Lower lobe of right lung (tissue), 2 donors: ENCODE results near the gene MCEE. TPM values are rescaled to one million over a fixed set of nuclear protein-coding genes. Genes with fewer than 3 reads are reported as not detected.

ENCODE experiments used
- ATAC-seq, 2 donors: fragments of 200-7000 bp; cut with Tn5 transposase; one replicate each; pipeline ENCODE4 v1.9.1; 2020 to 2022; ENCODE audit warnings: mild to moderate bottlenecking in 2 of 2, moderate library complexity in 2 of 2
- DNase-seq: peaks from one replicate; pipeline ENCODE4 v3.0.0-alpha.2; 2020
- H3K27ac ChIP-seq: fragments of 200-600 bp; one replicate; pipeline ENCODE4 v1.8.0; 2022
- H3K27me3 ChIP-seq: fragments of 200-600 bp; one replicate; pipeline ENCODE4 v1.8.0; 2022; ENCODE audit warnings: low read depth
- H3K36me3 ChIP-seq: fragments of 200-600 bp; one replicate; pipeline ENCODE4 v1.8.0; 2022; ENCODE audit warnings: mild to moderate bottlenecking
- H3K4me1 ChIP-seq: fragments of 200-600 bp; one replicate; pipeline ENCODE4 v1.8.0; 2022
- H3K4me3 ChIP-seq: fragments of 200-600 bp; one replicate; pipeline ENCODE4 v1.8.0; 2022; ENCODE audit warnings: mild to moderate bottlenecking
- H3K9me3 ChIP-seq: fragments of 200-600 bp; one replicate; pipeline ENCODE4 v1.8.0; 2022
- intact Hi-C: fragments of 100-400 bp; cut with DNase I; formaldehyde crosslinking; loops from one replicate; pipeline ENCODE4 v1.11.0; 2022
- total RNA-seq: library from RNA; stranded (reverse); fragmentation: NEBNext Ultra II Directional; extraction: Animal tissue kit (Norgen Biotek cat#: 25700); gene quantifications from one replicate; pipeline ENCODE4 v1.2.1, GENCODE V29; 2021
- TF ChIP-seq, protein P1 (sequence below): fragments of 200-600 bp; IDR thresholded peaks from one replicate; pipeline ENCODE4 v1.8.0; 2022; ENCODE audit warnings: antibody characterized with exemption, mild to moderate bottlenecking
- donor health status: DM: no; HTN: yes; CAD: no; lungs with severe emphysema.

MCEE gene
- total RNA-seq, 1 donor from 2014 or later: 22.2 TPM

DNA sequence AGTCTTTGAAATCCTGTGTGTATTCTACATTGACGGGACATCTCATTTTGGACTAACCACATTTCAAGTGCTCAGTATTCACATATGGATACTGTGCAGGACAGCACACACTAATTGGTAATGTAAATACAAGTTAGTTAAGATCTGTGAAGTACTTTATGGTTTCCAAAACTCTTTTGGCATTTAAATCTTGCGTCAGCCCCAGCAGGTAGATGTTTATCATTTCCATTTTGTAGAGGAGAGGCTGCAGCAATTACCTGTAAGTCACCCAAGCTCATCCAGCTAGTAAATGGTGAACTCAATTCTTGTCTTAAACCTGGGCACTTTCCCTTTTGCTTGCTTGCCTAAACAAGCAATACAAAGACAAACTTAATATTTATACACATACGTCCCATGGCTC is 63.2 kb downstream of the MCEE start:
- ATAC-seq (no peak), DNase-seq (no peak)
- Histone ChIP-seq H3K27ac (no peak overlapping the region), H3K4me3 (no peak overlapping the region), H3K9me3 (no peaks in the 10 kb centered on the region), H3K36me3 (peaks cover 3% of the 10 kb centered on the region), H3K4me1 (peaks cover 42% of the 10 kb centered on the region), H3K27me3 (no peaks in the 10 kb centered on the region)
- TF ChIP-seq, protein P1, sequence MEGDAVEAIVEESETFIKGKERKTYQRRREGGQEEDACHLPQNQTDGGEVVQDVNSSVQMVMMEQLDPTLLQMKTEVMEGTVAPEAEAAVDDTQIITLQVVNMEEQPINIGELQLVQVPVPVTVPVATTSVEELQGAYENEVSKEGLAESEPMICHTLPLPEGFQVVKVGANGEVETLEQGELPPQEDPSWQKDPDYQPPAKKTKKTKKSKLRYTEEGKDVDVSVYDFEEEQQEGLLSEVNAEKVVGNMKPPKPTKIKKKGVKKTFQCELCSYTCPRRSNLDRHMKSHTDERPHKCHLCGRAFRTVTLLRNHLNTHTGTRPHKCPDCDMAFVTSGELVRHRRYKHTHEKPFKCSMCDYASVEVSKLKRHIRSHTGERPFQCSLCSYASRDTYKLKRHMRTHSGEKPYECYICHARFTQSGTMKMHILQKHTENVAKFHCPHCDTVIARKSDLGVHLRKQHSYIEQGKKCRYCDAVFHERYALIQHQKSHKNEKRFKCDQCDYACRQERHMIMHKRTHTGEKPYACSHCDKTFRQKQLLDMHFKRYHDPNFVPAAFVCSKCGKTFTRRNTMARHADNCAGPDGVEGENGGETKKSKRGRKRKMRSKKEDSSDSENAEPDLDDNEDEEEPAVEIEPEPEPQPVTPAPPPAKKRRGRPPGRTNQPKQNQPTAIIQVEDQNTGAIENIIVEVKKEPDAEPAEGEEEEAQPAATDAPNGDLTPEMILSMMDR: no peak
- intact Hi-C loops: no loop called here

DNA sequence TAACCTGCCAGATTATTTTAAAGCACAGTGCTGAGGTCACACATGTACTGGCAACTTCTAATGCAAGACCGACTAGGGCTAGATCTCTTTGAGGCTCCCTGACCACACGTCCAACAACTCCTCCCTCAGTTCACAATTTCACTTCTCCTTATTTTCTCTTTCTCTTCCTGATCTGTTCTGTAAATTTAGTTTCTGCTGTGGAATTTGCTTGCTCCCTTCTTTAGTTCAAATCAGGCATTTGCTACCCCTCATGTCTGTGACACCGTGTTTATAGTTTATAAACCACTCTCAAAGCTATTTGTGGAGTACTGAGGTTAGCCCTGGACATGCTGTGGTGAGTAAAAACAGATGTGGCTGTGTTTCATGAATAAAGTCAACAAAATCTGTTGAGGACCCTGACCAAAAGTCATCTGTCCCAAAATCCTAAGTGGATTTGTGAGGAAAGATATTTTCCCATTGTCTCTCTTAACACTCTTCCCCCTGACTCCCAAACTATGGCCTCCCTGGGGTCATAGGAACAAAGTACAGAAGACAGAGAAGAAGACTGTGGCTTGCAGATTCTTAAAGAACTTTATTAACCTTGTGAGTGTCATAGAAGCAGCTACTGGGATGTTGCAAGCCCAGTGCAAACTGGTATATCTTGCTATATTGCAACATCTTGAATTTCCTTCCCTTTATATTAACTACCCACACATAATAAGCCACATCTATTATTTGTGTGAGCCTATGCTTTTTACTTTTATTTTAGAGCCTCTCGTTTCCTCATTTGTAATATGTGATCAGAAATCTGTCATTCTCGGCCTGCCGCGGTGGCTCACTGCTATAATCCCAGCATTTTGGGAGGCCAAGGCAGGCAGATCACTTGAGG is 65.0 kb downstream of the MCEE start:
- no peak overlapping the region for H3K4me3 ChIP-seq
- H3K9me3 ChIP-seq: no peaks in the 10 kb centered on the region
- intact Hi-C loops: no loop called here
- ATAC-seq (peak in 1 of 2 donors; percentile 22), DNase-seq (no peak)
- H3K36me3 ChIP-seq: no peaks in the 10 kb centered on the region
- TF ChIP-seq, protein P1: no peak
- peaks cover 24% of the 10 kb centered on the region for H3K4me1 ChIP-seq
- H3K27me3 ChIP-seq: peaks cover 4% of the 10 kb centered on the region
- H3K27ac ChIP-seq: peak overlapping the region; percentile 51

DNA sequence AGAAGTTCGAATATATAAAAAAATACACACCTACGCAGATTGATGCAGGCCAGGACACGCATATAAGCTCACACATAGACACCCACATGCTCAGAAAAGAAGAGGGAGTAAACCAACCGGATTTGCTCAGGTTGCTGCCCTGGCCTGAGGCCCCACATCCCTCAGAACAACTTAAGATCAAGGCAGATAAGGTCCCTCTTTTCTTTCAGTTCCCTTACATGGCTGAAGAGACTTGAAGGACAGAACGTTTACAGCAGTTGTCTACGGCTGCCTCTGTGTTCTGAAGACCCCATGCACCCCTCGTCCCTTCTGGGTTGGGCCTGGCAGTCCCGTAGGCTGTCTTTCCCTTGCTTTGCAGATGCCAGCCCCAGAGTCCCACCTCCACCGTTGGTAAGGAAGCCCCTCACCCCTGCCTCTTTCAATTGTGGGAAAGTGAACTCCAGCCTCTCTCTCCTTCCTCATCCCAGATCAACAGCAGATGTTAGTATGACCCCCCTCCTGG is 65.9 kb downstream of the MCEE start:
- peak overlapping the region; percentile 50 for H3K27ac ChIP-seq

DNA sequence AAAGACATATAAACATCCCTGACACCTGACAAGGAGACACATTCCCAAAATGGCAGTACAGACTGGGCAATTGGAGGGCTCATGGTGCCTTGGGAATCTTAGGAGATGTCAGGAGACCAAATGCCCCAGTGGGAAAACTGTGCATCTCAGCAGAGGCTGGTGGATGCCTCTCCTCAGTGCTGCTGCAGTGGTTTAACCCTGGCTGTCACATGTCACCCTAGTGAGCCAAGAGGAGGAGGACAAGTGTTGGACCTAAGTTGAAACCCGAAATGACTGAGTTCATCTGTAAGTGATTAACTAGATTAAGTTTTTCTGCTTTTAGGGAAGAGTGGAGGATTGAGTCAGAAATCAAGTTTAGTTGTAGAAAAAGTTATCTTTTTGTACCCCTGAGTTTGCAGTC is 66.8 kb downstream of the MCEE start:
- Histone ChIP-seq H3K4me1 (peaks cover 11% of the 10 kb centered on the region), H3K4me3 (no peak overlapping the region), H3K36me3 (no peaks in the 10 kb centered on the region), H3K9me3 (no peaks in the 10 kb centered on the region), H3K27me3 (peaks cover 4% of the 10 kb centered on the region), H3K27ac (peak overlapping the region; percentile 31)
- TF ChIP-seq, protein P1: no peak
- intact Hi-C loops: no loop called here
- DNase-seq (no peak), ATAC-seq (no peak)

More for the DNA sequence above, 65.9 kb downstream of the MCEE start:
- ATAC-seq: no peak
- Histone ChIP-seq H3K9me3 (no peaks in the 10 kb centered on the region), H3K4me1 (peaks cover 15% of the 10 kb centered on the region), H3K36me3 (no peaks in the 10 kb centered on the region), H3K4me3 (no peak overlapping the region), H3K27me3 (peaks cover 4% of the 10 kb centered on the region)
- TF ChIP-seq, protein P1: no peak
- DNase-seq: no peak
- intact Hi-C loops: no loop called here

DNA sequence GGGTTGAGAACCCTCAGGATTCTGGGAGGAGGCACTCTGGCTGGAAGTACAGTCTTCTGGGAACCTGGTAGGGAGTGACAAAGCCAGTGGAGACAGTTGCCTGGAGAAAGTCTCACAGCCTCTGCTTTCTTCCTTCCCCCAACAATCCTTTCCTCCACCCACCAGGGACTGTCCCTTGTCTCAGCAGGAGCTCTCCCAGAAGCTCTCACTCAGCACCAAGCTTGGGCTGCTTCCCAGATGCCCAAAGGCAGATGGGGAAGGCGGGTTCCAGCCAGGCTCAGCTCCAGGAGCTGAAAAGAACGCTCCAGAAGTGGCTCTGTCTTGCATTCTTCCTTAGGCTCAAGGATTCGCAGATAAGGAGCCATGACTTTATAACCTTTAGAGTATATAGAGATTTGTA is 69.2 kb downstream of the MCEE start:
- Histone ChIP-seq H3K4me1 (no peaks in the 10 kb centered on the region), H3K4me3 (no peak overlapping the region), H3K27me3 (peaks cover 4% of the 10 kb centered on the region), H3K27ac (no peak overlapping the region), H3K36me3 (no peaks in the 10 kb centered on the region), H3K9me3 (no peaks in the 10 kb centered on the region)
- intact Hi-C loops: no loop called here
- DNase-seq (no peak), ATAC-seq (no peak)
- TF ChIP-seq, protein P1: no peak
